Activated CD8-positive, alpha-beta memory T cell treated with anti-CD3 and anti-CD28 coated beads for 4 hours (primary cell): ENCODE measurements around the gene DDA1.

ENCODE experiments used
- DNase-seq, 2 donors: peaks; one replicate each; pipeline ENCODE4 v3.0.0-alpha.2; 2020; ENCODE audit warnings: low read depth in 2 of 2

The DDA1 gene

DNA sequence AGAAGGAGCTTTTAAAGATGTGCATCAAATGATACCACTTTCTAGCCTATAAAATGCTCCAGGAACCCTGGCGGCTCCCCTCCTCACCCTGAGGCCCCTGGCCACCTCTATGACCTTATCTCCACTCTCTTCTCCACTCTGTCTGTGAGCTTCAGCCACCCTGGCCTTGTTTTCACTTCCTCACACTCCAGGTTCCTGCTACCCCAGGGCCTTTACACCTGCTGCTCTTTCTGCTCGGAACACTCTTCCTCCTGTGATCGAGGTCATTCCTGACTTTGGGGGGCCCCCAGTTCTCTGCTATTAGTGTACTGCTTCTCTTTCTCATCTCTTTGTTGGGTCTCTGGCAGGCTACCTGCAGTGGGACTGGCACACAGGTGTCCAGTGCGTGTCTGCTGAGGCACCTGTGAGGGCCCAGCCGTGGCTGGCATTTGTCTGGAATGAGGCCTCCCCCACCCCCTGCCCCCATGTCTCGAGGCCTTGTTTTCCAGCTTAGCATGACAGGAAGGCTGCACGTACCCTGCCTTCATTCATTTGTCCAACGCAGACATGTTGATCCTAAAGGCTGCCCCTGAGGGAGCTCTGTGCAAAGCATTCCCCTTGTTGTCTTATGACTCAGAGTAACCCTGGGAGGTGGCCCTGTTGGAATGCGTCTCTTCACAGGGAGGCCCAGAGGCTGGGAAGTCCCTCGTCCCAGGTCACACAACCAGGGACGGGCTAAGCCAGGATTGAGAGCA lies 2.3 kb downstream of the DDA1 start:
- DNase-seq: no peak

GRCh38 chr19:17312189-17313113 lies 3.1 kb downstream of the DDA1 start:
- no peak for DNase-seq

GRCh38 chr19:17314007-17314593 lies 4.7 kb downstream of the DDA1 start:
- DNase-seq: no peak

- no peak for DNase-seq
Measured at GRCh38 chr19:17318966-17319365, 9.6 kb downstream of the DDA1 start.

GRCh38 chr19:17319473-17320238 lies 10.3 kb downstream of the DDA1 start:
- no peak for DNase-seq

GRCh38 chr19:17320435-17320834 lies 11.1 kb downstream of the DDA1 start:
- no peak for DNase-seq

- no peak for DNase-seq
Measured at GRCh38 chr19:17321655-17322489, 12.5 kb downstream of the DDA1 start.

DNA sequence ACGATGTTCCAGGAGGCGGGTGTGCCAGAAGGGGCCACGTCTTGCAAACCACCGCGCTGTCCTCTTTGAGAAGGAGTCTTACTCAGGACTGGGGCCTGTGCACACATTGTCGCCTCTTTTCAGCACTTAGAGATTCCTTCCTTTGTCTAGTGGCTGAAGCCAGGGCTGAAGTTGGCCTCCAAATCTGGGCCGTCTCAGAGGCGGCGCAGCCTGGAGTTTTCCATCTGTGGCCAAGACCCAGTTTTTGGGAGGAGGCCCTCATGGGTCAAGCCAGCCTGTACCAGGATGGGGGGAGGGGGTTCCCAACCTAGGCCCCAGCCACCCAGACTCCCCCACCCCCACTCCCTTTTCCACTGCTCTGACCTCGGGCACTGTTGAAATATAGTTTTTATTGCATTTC lies 13.5 kb downstream of the DDA1 start:
- no peak for DNase-seq

GRCh38 chr19:17323300-17323963 lies 14.1 kb downstream of the DDA1 start:
- DNase-seq: no peak

GRCh38 chr19:17323964-17324332 lies 14.6 kb downstream of the DDA1 start:
- DNase-seq: no peak

- no peak for DNase-seq
Measured at GRCh38 chr19:17324357-17325114, 15.2 kb downstream of the DDA1 start.

DNA sequence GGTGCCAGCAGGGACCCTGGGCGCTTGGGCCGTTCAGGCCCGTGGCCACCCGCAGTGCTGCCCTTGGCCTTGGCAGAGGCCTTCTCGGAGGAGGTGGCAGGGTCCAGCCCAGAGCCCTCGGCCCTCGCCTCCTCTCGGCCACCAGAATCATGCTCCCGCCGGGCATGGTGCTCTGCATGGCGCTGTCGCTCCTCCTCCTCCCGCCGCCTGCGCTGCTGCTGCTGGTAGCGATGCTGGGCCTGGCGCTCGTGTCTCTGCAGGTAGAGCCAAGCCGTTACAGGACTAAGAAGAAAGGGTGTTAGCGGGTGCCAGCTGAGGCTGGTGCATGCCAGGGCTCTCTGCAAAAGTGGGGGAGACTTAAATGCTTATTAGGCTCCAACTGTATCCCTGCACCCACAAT lies 15.8 kb downstream of the DDA1 start:
- no peak for DNase-seq

- no peak for DNase-seq
Measured at GRCh38 chr19:17325881-17326594, 16.7 kb downstream of the DDA1 start.

DNA sequence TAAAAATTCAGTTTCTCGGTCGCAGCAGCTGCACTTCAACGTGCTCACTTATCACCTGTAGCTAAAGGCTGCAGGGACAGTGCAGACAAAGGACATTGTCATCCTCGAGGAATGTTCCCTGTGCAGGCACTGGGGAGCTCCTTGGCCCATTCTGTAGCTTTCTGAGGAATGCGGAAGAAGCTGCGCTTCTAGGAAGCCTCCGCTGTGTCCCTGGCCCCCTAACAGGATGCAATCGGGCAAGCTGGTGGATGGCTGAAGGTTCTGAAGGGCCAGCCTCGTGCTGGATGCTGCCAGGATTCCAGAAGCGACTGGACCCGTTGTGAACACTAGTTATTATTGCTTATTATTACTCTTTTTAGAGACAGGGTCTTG lies 17.2 kb downstream of the DDA1 start:
- no peak for DNase-seq

DNA sequence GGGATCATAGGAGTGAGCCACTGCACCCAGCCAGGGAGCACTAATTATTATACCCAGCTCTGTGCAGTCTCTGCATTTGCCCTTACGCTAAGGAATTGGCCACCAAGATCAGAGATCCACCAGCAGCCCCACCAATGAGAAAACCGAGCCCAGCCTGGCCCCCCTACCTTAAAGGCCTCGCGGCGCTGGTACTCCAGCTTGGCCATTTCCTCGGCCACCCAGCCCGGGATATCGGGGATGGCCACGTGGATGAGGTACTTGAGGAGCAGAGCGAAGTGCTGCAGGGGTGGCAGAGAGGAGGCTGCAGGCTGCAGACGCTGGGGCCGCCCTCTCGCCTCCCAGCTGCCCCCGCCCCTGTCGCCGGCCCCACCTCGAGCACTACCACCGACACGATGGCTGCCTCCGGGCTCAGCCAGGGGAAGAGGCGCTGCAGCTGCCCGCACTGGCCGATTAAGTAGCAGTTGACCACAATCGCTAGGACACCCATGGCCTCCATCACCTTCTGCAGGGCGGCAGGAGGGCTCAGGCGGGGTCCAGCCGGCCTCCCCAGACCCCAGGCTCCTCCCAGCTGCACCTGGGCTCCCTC lies 17.8 kb downstream of the DDA1 start:
- no peak for DNase-seq

DNA sequence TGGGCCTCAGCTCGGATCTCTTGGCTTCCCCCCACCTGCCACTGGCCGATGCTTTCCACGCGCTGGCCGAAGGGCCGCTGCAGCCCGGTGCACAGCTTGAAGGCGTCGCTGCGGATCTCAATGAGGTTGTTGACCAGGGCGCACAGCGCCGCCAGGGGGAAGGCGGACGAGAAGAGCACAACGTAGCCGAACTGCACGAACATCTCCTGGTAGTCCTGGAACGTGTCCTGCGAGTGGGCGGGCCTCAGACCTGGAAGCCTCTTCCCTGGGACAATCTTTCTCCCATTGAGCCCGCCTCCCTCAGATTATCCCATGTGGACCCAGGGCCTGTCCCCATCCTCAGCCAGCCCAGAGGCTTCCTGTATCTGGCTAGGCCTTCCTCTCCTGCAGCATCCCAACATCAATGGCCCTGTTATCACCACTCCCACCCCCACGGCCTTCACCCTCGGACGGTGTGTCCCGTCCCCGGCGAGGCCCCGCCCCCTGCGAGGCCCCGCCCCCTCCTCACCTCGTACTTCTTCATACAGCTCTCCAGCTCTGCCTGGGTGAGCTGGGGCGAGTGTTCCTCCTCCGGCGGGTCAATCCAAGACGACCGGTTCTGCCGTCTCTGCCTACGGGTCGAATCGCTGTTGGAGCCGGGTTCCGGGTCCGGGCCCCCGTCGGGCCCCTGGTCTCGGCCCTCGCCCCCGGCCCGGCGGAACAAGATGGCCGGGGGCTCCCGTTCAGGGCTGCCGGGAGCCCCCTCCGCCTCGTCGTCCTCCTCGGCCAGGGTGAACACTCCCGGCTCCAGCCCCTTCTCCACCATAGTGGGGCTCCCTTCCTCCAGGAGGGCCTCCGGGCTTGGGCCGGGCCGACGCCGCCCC lies 18.5 kb downstream of the DDA1 start:
- DNase-seq: no peak

DNA sequence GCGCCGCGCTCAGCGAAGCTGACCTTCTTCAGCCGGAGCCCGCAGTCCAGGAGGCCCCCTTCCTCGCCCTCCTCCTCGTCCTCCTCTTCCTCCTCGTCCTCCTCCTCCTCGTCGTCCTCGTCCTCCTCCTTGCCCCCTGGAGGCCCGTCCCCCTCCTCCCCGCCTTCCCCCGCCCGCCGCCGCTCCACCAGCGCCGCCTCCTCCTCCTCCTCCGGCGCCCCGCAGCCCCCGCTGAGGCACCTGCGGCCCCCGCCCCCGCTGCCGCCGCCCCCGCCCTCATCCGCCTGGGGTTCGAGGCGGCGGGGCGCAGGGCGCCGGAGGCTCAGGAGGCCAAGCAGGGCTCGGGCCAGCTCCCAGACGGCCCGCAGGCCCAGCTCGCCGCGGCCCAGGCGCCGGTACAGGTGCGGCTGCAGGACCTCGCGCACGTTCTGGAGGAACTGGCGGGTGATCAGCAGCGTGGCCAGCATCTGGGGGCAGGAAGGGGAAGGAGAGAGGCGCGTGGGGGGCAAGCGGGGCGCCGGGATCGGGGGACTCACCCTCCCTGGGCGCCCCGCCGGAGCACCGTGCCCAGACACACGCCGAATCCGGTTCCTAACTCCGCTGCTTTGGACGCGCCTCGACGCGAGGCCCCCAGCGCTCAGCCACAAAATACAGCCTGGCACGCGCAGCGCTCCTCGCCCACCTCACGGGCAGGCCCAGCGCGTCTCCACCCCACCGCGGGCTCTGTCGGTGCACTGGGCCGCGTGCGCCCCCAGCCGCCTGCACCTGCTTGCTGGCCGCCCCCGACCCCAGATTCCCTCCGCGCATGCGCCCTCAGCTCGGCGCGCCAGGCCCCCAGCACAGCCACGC lies 19.4 kb downstream of the DDA1 start:
- no peak for DNase-seq
